A673 (cell line): ENCODE results near the gene WDR87. TPM values are rescaled to one million over a fixed set of nuclear protein-coding genes. Genes with fewer than 3 reads are reported as not detected.

Experiments used
- BruUV-seq: library from RNA; stranded (reverse); fragments of 400-500 nt; replicated peaks from 2 replicates; lab custom pipeline; 2021; lab: Mats Ljungman, UMichigan
- CTCF ChIA-PET: fragments of 300-600 bp; sonication (Branson Sonifier 250); formaldehyde crosslinking; loops from one replicate; lab custom pipeline; 2022; ENCODE audit warnings: antibody characterized with exemption; lab: Charles Lee
- POLR2A ChIA-PET: fragments of 300-600 bp; sonication (Branson Sonifier 250); formaldehyde crosslinking; loops from one replicate; lab custom pipeline; 2022; ENCODE audit warnings: antibody characterized with exemption; ENCODE audit not compliant: low non-redundant PET; lab: Charles Lee
- DNase-seq: peaks from one replicate; pipeline ENCODE4 v3.0.0-alpha.2; 2015; ENCODE audit warnings: low spot score
- H3K27ac ChIP-seq: fragments of 200-600 bp; sonication (generic); 2 replicates; pipeline ENCODE4 v1.5.1; 2016; ENCODE audit warnings: mixed run types, low read depth, mild to moderate bottlenecking, mixed read lengths, antibody characterized with exemption, low read length; ENCODE audit not compliant: poor library complexity, severe bottlenecking
- H3K27me3 ChIP-seq: fragments of 200-600 bp; sonication (generic); replicated peaks from 2 replicates; pipeline ENCODE4 v1.6.1; 2017; ENCODE audit warnings: mixed run types, low read depth, mild to moderate bottlenecking, mixed read lengths, antibody characterized with exemption, low read length; ENCODE audit not compliant: insufficient read depth, poor library complexity
- H3K36me3 ChIP-seq: fragments of 200-600 bp; sonication (generic); 2 replicates; pipeline ENCODE4 v1.6.1; 2016; ENCODE audit warnings: mixed run types, mild to moderate bottlenecking, mixed read lengths, antibody characterized with exemption, low read length; ENCODE audit not compliant: insufficient read depth, poor library complexity, severe bottlenecking
- H3K4me1 ChIP-seq: fragments of 200-600 bp; sonication (generic); 2 replicates; pipeline ENCODE4 v1.6.1; 2017; ENCODE audit warnings: mixed run types, mild to moderate bottlenecking, mixed read lengths, antibody characterized with exemption, low read length; ENCODE audit not compliant: insufficient read depth, poor library complexity, severe bottlenecking
- H3K4me3 ChIP-seq: fragments of 200-600 bp; sonication (generic); 2 replicates; pipeline ENCODE4 v1.5.1; 2016; ENCODE audit warnings: low read depth, mixed run types, mild to moderate bottlenecking, mixed read lengths, low read length; ENCODE audit not compliant: poor library complexity, severe bottlenecking
- H3K9me3 ChIP-seq: fragments of 200-600 bp; sonication (generic); 2 replicates; pipeline ENCODE4 v1.6.1; 2016; ENCODE audit warnings: mixed run types, low read depth, mild to moderate bottlenecking, mixed read lengths, antibody characterized with exemption, low read length; ENCODE audit not compliant: poor library complexity, severe bottlenecking
- CTCF ChIP-seq: fragments of 300-800, 200-600 bp; sonication (generic); conservative IDR thresholded peaks from 2 replicates; pipeline ENCODE4 v1.5.1; 2017; ENCODE audit warnings: low read depth, mild to moderate bottlenecking, antibody characterized with exemption, low read length, moderate library complexity, mixed read lengths
- EZH2 ChIP-seq: fragments of 200-600 bp; sonication (generic); IDR thresholded peaks from 2 replicates; pipeline ENCODE4 v1.6.1; 2017; ENCODE audit warnings: borderline replicate concordance, low read depth, mild to moderate bottlenecking, mixed read lengths, antibody characterized with exemption, low read length; ENCODE audit not compliant: poor library complexity, severe bottlenecking
- intact Hi-C: fragments of 100-400 bp; cut with micrococcal nuclease; formaldehyde crosslinking; loops from one replicate; pipeline ENCODE4 v1.10.0; 2022; ENCODE audit not compliant: unreplicated experiment
- total RNA-seq: library from RNA; stranded (reverse); gene quantifications from 2 replicates; pipeline ENCODE4 v1.2.3, GENCODE V29; 2021

Gene WDR87
- total RNA-seq, 1 experiment from 2014 or later, result not detected

- Histone ChIP-seq H3K36me3 (no peaks in the 10 kb centered on the region), H3K4me1 (no peaks in the 10 kb centered on the region), H3K4me3 (no peak overlapping the region), H3K27me3 (no peaks in the 10 kb centered on the region), H3K27ac (no peak overlapping the region), H3K9me3 (no peaks in the 10 kb centered on the region)
- DNase-seq, result no peak
- intact Hi-C loops, result no loop called here
- BruUV-seq, result no TSS peak
- TF ChIP-seq CTCF, result no peak
- TF ChIP-seq EZH2, result no peak
- ChIA-PET POLR2A (no interaction called here), CTCF (no interaction called here)
These were observed 23.0 kb upstream of the WDR87 start for GRCh38 chr19:37929355-37929923.

DNA sequence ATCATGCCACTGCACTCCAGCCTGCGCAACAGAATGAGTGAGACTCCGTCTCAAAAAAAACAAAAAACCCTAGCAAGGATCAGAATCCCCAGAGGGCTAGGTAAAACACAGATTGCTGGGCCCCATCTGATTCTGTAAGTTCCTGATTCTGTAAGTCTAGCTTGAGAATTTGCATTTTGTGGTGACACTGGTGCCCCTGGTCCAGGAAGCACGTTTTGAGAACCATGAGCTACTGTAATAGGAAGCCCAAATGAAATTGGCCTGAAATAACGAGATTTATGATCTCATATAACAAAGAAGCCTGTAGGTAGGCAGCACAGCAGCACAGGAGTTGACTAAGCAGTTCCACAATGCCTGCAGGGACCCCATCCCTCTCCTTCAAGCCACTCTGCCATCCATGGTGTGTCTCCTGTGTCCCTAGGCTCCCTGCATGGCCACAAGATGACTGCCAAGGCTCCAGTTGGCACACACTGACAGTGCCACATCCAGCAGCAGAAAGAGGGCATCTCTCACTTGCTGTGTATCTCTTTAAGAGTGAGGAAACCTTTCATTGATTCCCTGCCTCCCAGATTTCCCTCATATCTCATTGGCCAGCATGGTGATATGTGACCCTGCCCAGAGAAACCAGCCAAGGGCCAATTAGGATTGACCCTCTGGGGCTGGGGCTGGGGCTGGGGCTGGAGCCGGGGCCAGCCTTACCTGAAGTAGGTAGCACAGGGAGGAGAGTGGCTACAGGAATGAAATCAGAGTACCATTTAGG lies 22.3 kb upstream of the WDR87 start:
- intact Hi-C loops, result no loop called here
- no peaks in the 10 kb centered on the region for H3K4me1 ChIP-seq
- H3K9me3 ChIP-seq, result no peaks in the 10 kb centered on the region
- no peak for DNase-seq
- no peaks in the 10 kb centered on the region for H3K36me3 ChIP-seq
- H3K4me3 ChIP-seq, result no peak overlapping the region
- ChIA-PET CTCF (no interaction called here), POLR2A (interaction anchor here (0.6 kb wide), 1 partner anchor 20 kb away, joined by 3 read pairs; no protein-coding TSS in a partner anchor)
- BruUV-seq, result no TSS peak
- TF ChIP-seq CTCF, result no peak
- no peak for TF ChIP-seq EZH2
- H3K27me3 ChIP-seq, result no peaks in the 10 kb centered on the region
- H3K27ac ChIP-seq, result no peak overlapping the region

GRCh38 chr19:37926711-37927110 lies 20.3 kb upstream of the WDR87 start:
- ChIA-PET CTCF (no interaction called here), POLR2A (no interaction called here)
- DNase-seq, result no peak
- H3K27ac ChIP-seq, result no peak overlapping the region
- H3K9me3 ChIP-seq, result no peaks in the 10 kb centered on the region
- no peak overlapping the region for H3K4me3 ChIP-seq
- intact Hi-C loops, result no loop called here
- no peak for TF ChIP-seq CTCF
- no TSS peak for BruUV-seq
- H3K4me1 ChIP-seq, result no peaks in the 10 kb centered on the region
- no peaks in the 10 kb centered on the region for H3K36me3 ChIP-seq
- no peaks in the 10 kb centered on the region for H3K27me3 ChIP-seq
